ENCODE measurements around the gene DNLZ. TPM values are rescaled to one million over a fixed set of nuclear protein-coding genes. Genes with fewer than 3 reads are reported as not detected.

The DNLZ gene
- total RNA-seq: 12.7 and 19.0 TPM in 2 replicates

DNA sequence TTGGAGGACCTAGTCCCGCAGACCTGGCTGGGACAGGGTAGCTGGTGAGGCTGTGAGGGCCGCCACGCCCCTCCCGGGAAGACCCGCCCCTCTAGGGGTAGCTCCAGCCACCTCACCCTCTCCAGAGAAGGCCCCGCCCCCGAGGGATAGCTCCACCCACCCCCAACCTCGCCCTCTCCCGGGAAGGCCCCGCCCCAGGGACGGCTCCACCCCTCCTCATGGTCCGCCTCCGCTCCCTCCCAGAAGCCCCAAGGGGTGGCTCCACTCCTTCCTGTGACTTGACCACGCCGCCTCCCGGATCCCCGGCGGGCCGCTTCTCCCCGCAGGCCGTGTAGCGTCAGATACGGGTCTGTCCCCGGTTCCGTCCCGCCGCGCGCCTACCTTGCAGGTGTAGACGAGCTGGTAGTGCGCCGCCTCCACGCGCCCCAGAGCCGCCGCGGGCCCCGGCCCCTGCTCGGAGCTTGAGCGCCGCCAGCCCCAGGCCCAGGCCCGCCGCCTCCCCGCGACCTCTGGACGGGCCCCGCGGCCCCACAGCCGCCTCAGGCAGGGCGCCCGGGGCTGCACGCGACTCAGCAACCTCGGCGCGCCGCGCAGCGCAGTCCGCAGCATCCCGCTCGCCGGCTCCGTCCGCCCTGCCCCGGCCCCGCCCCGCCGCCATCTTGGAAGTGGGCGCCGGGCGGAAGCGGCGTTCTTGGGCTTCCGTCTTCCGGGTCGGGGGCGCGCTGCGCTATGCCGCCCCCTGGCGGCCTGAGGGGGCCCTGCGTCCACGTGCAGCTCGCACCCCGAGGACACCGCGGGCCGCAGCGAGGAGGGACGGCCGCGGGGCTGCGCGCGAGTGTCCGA is at the start of gene DNLZ:
Gene DNLZ, minus strand, starts transcription at position 639 of the 843 bp plus-strand sequence. Its CDS starts 30 bp downstream, at position 609.

DNA sequence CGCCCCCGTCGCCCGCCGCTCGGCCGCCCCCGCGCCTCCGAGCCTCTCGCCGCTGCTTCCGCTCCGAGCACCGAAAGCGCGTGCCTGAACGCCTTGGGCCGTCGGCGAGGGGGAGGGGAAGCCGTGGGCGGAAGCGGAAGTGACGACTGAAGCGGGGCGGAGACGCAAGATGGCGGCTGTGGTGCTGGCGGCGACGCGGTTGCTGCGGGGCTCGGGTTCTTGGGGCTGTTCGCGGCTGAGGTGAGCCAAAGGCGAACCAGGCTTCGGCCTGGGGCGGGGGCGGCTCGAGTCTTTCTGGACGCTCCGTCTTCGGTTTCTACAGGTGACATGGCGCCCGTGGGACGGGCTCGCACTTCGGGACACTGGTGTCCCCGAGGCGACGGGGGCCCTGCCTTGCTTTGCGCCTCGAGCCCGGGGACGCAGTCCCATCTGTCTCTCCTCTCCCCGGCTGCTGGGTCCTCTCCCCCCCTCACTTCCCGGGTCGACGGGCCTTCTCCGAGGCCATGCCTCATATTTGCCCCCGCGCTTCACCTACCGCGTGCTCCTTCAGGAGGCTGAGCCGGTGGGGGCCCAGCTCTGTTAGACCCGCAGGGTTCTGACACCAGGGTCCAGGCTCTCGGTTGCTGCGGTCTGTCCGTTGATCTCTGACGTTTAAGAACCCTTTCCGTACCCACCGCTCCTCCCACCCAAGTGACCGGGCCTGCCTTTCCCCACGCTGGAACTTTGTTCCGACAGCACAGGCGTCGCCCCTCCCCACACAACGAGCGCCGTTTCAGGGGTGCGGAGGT is 47.1 kb upstream of the DNLZ start, which contains the start of the genes ENTR1 and PMPCA:
Gene ENTR1, minus strand, starts transcription at position 115 of the 788 bp plus-strand sequence. CDS start 217 bp downstream, outside the sequence.
Gene PMPCA, plus strand, starts transcription at position 159 of the 788 bp plus-strand sequence. Its CDS starts 11 bp downstream, at position 170.

DNA sequence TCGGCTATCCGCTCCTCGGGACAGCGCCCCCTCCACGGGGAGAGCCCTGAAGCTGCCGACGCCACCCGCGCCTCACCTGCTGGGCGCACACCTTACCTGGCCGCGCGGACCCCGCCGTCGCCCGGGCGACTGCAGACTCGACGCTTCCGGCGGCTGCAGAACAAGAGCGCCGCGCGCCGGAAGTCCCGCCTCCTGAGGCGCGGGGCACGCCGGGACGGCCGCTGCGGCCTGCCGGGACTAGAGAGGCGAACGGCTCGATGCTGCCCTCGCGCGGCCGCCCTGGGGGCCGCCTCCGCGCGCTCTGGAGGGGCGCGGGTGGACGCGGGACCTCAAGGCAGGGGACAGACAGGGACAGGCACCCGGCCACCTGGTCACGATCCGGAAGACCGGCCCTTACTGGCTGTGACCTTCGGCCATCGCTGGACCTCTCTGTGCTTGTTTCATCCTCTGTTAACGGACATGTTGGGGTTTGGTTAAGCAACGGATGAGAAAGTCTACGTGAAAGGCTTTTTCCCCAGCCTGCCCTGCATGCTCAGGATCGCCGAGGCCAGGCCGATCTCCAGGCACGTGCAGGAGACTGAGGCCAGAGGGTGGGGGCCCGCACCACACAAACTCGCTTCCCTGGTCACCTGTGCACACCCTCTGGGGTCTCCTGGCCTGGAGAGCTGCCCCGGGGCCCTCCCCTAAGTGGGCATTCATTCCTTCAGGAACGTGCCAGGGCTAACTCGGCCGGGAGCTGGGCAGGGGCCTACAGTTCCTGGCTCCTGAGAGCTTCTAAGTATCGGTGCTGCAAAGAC is 36.7 kb upstream of the DNLZ start, which contains the start of gene SNAPC4:
Gene SNAPC4, minus strand, starts transcription at position 133 of the 797 bp plus-strand sequence. CDS start 1,742 bp downstream, outside the sequence.

DNA sequence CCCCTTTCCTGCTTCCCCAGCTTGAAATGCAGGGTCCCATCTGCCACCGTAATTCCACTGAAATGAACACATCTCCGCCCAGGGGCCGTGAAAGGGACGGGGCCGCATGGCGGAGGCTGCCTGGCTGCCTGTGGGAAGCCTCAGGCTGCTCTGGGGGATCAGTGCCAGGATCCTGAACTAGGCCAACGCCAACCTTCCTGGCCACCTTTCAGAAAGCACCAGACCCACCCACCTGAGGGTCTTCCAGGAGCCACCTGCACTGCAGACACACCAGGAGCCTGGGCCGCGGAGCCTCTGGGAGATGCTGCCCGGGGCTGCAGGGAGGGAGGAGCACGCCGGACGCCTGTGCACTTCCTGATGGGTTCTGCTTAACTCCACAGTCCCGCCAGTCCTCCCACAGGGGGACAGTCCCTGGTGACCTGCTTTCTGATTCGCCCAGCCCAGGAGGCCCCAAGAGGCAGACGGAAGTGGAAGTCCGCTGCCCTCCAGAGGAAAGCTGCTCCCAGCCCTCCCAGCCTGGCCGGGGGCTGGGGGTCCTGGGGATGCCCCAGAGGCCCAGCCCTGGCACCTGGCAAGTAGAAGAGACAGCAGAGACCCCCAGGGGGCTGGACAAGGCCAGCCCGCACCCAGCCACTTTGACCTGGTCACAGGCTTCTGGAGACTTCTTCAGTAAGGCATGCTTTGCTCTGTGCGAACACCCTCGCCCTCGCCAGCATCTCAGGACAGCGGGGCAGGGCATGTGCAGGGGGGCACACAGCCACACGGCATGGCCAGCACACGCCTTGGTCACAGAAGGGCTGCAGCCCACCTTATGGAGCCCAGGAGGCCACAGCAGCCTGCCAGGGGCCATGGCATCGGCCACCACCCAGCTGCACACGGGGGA is 10.0 kb upstream of the DNLZ start, which contains the start of gene CARD9:
Gene CARD9, minus strand, starts transcription at position 370 of the 883 bp plus-strand sequence. CDS start 1,591 bp downstream, outside the sequence.

DNA sequence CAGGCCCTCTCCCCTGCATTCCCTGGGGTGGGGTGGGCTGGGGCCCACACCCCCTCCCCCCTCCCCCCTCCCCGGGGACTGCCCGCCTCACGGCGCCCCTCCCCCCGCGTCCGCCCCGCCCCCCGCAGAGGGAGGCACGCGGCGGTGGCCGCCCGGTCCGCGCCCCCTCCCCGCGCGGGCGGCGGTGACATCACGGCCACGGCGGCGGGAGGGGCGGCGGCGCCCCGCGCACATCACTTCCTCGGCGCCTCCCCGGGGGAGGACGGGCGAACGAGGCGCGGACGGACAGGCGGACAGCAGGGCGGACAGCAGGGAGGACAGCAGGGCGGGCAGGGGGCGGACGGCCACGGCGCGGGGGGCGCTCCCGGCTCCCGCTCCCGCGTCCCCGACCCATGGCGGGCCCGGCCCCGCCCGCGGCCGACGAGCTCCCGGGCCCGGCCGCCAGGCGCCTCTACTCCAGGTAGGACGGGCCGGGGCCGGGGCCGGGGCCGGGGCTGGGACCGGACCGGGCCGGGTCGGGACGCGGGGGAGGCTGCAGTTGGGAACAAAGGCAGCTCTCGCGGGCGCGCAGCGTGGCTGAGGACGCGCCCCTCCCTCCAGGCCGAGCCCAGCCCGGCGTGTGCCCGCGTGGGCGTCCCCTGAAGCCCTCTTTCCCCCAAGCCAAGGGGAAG is 36.1 kb downstream of the DNLZ start, which contains the start of gene GPSM1:
Gene GPSM1, plus strand, starts transcription at position 236 of the 671 bp plus-strand sequence. Its CDS starts 157 bp downstream, at position 393.

Other genes starting within 250 kb of the DNLZ start
- 47.8 and 52.3 TPM in 2 replicates for gene TMEM250, start 244.9 kb downstream of the DNLZ start, total RNA-seq
- not detected in 2 replicates for gene LHX3, start 158.6 kb downstream of the DNLZ start, total RNA-seq
- 21.4 and 42.6 TPM in 2 replicates for gene QSOX2, start 117.9 kb downstream of the DNLZ start, total RNA-seq
- gene CCDC187, start 59.6 kb downstream of the DNLZ start, total RNA-seq: not detected in 2 replicates
- 38.6 and 68.0 TPM in 2 replicates for gene GPSM1, start 36.2 kb downstream of the DNLZ start, total RNA-seq
- gene CARD9, start 9.9 kb upstream of the DNLZ start, total RNA-seq: 1.8 and 5.3 TPM in 2 replicates
- 7.4 and 13.1 TPM in 2 replicates for gene SNAPC4, start 36.4 kb upstream of the DNLZ start, total RNA-seq
- 30.3 and 46.5 TPM in 2 replicates for gene ENTR1, start 46.9 kb upstream of the DNLZ start, total RNA-seq
- 39.5 and 59.3 TPM in 2 replicates for gene PMPCA, start 46.9 kb upstream of the DNLZ start, total RNA-seq
- 3.9 and 10.7 TPM in 2 replicates for gene INPP5E, start 76.1 kb upstream of the DNLZ start, total RNA-seq
- 38.0 and 63.9 TPM in 2 replicates for gene SEC16A, start 119.3 kb upstream of the DNLZ start, total RNA-seq
- gene NOTCH1, start 182.3 kb upstream of the DNLZ start, total RNA-seq: 7.1 and 27.3 TPM in 2 replicates